SH-SY5Y (cell line): ENCODE results near the gene ATP12A.

Experiments used
- GATA2 ChIP-seq: IDR thresholded peaks from 2 replicates; pipeline ENCODE4 v1.6.1; 2011; ENCODE audit warnings: mild to moderate bottlenecking, low read depth, low read length
- GATA3 ChIP-seq: IDR thresholded peaks from 2 replicates; pipeline ENCODE4 v1.6.1; 2011; ENCODE audit warnings: low read depth, mild to moderate bottlenecking, low read length, moderate library complexity

ATP12A gene

GRCh38 chr13:24672141-24673132, 7.8 kb upstream of the ATP12A start:
- TF ChIP-seq GATA3 (no peak), GATA2 (peak; percentile 33; the same call in 1 of the 2 replicates)

- no peak for TF ChIP-seq GATA3
- TF ChIP-seq GATA2: no peak
These were observed 4.2 kb upstream of the ATP12A start for GRCh38 chr13:24675806-24676570.

- no peak for TF ChIP-seq GATA3
These were observed 2.1 kb upstream of the ATP12A start for GRCh38 chr13:24678151-24678550.

- no peak for TF ChIP-seq GATA3
- no peak for TF ChIP-seq GATA2
These were observed 522 bp upstream of the ATP12A start for GRCh38 chr13:24679686-24680085.

- TF ChIP-seq GATA2 (no peak), GATA3 (no peak)
These were observed 855 bp downstream of the ATP12A start for GRCh38 chr13:24680921-24681604.

- TF ChIP-seq GATA3 (no peak), GATA2 (no peak)
These were observed 1.7 kb downstream of the ATP12A start for GRCh38 chr13:24681930-24682329.

- TF ChIP-seq GATA2: no peak
These were observed 2.1 kb downstream of the ATP12A start for GRCh38 chr13:24682353-24682752.

- TF ChIP-seq GATA3 (no peak), GATA2 (no peak)
These were observed 3.1 kb downstream of the ATP12A start for GRCh38 chr13:24683351-24683750.

GRCh38 chr13:24683838-24684599, 3.8 kb downstream of the ATP12A start:
- no peak for TF ChIP-seq GATA3
- no peak for TF ChIP-seq GATA2

- no peak for TF ChIP-seq GATA2
- no peak for TF ChIP-seq GATA3
These were observed 4.4 kb downstream of the ATP12A start for GRCh38 chr13:24684600-24684998.

- TF ChIP-seq GATA3: no peak
- TF ChIP-seq GATA2: no peak
These were observed 5.1 kb downstream of the ATP12A start for GRCh38 chr13:24685314-24685713.

GRCh38 chr13:24687611-24688010, 7.4 kb downstream of the ATP12A start:
- no peak for TF ChIP-seq GATA2
- TF ChIP-seq GATA3: no peak

- TF ChIP-seq GATA2 (no peak), GATA3 (no peak)
These were observed 7.9 kb downstream of the ATP12A start for GRCh38 chr13:24688111-24688510.
